ENCODE data around the gene GBP7.

The GBP7 gene

DNA sequence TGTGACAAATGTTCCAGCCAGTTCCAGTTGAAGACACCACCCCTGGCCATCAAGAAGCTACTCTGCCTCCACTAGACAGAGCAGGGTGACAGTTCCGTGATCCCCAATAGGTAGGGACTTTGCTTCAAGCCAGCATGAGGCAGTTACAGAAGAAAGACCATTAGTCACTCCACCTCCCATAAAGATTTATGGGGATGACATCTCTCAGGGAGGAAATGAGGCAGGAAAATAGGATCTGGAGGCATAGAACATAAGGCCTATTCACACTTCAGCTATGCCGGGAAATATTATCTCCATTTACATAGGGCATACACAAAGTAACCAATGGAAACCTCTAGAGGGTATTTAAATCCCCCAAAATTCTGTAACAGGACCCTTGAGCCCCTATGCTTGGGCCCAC is 3.5 kb upstream of the GBP7 start:
- DNase-seq (ENCODE audit: low read depth, low spot score) = no peak
- Histone ChIP-seq H3K9me3 (ENCODE audit: low read depth, low read length) (0 out of 2 replicates have a peak, but pooled peaks cover 3% of the 10 kb centered on the region), H3K27ac (no peak overlapping the region), H3K9ac (ENCODE audit: insufficient read length) (no peak overlapping the region), H3K36me3 (ENCODE audit: insufficient read depth, low read length) (no peaks in the 10 kb centered on the region), H3K4me3 (no peak overlapping the region)
- TF ChIP-seq EZH2 (IDR thresholded peaks at IDR 0.05) (no peak), FOXP2 (optimal IDR thresholded peaks at IDR 0.05; ENCODE audit: control extremely low read depth, extremely low read length, insufficient read depth) (no peak), POLR2AphosphoS5 (IDR thresholded peaks at IDR 0.05; ENCODE audit: borderline replicate concordance, low read depth, low read length) (no peak)

DNA sequence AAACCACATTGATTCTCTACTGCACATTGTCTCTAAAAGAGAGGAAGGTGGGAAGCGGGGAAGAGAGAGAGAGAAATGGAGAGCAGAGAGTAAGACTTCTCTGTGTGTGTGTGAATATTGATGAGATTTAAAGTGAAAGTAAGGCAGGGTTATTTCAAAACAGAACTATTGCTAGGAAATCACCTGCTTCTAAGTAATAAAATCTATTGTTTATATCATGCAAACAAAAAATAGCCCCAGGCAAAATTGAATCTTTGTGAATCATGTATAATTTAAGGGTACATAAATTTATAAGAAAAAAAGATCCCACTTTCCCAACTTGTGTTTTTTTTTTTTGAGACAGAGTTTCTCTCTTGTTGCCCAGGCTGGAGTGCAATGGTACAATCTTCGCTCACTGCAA is 1.2 kb upstream of the GBP7 start:
- H3K9me3 ChIP-seq (ENCODE audit: low read depth, low read length) = no peaks in the 10 kb centered on the region
- H3K9ac ChIP-seq (ENCODE audit: insufficient read length) = no peak overlapping the region
- no peaks in the 10 kb centered on the region for H3K36me3 ChIP-seq (ENCODE audit: insufficient read depth, low read length)
- H3K27ac ChIP-seq = no peak overlapping the region
- no peak overlapping the region for H3K4me3 ChIP-seq
- DNase-seq (ENCODE audit: low read depth, low spot score) = no peak
- TF ChIP-seq POLR2AphosphoS5 (IDR thresholded peaks at IDR 0.05; ENCODE audit: borderline replicate concordance, low read depth, low read length) (no peak), FOXP2 (optimal IDR thresholded peaks at IDR 0.05; ENCODE audit: control extremely low read depth, extremely low read length, insufficient read depth) (no peak), EZH2 (IDR thresholded peaks at IDR 0.05) (no peak)

GRCh38 chr1:89174491-89174890 is 1.3 kb downstream of the GBP7 start:
- H3K9me3 ChIP-seq (ENCODE audit: low read depth, low read length) = no peaks in the 10 kb centered on the region
- H3K9ac ChIP-seq (ENCODE audit: insufficient read length) = no peak overlapping the region
- H3K27ac ChIP-seq = no peak overlapping the region
- no peak overlapping the region for H3K4me3 ChIP-seq
- no peak for DNase-seq (ENCODE audit: low read depth, low spot score)
- H3K36me3 ChIP-seq (ENCODE audit: insufficient read depth, low read length) = no peaks in the 10 kb centered on the region
- TF ChIP-seq FOXP2 (optimal IDR thresholded peaks at IDR 0.05; ENCODE audit: control extremely low read depth, extremely low read length, insufficient read depth) (no peak), POLR2AphosphoS5 (IDR thresholded peaks at IDR 0.05; ENCODE audit: borderline replicate concordance, low read depth, low read length) (no peak), EZH2 (IDR thresholded peaks at IDR 0.05) (no peak)

GRCh38 chr1:89172468-89173143 is 3.2 kb downstream of the GBP7 start:
- Histone ChIP-seq H3K9ac (ENCODE audit: insufficient read length) (no peak overlapping the region), H3K9me3 (ENCODE audit: low read depth, low read length) (no peaks in the 10 kb centered on the region), H3K27ac (no peak overlapping the region), H3K4me3 (no peak overlapping the region), H3K36me3 (ENCODE audit: insufficient read depth, low read length) (no peaks in the 10 kb centered on the region)
- no peak for DNase-seq (ENCODE audit: low read depth, low spot score)
- TF ChIP-seq POLR2AphosphoS5 (IDR thresholded peaks at IDR 0.05; ENCODE audit: borderline replicate concordance, low read depth, low read length) (no peak), FOXP2 (optimal IDR thresholded peaks at IDR 0.05; ENCODE audit: control extremely low read depth, extremely low read length, insufficient read depth) (no peak), EZH2 (IDR thresholded peaks at IDR 0.05) (no peak)

DNA sequence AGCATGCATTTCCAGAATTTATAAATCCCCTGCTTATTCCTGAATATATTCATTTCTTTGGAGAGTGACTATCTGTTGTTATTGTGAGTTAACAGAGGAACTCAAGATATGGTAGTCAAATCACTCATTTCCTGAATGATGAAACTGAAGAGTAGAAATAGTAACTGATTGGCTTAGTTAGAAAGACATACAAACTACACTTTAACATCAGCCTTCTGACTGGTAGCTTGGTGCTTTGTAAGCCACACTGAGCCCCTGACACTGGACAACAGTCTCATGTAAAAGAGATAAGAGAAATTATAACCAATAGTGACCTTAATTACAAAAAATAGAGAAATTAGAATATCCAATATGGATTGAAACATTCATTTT is 4.8 kb downstream of the GBP7 start:
- no peak overlapping the region for H3K4me3 ChIP-seq
- H3K36me3 ChIP-seq (ENCODE audit: insufficient read depth, low read length) = no peaks in the 10 kb centered on the region
- no peak overlapping the region for H3K27ac ChIP-seq
- H3K9ac ChIP-seq (ENCODE audit: insufficient read length) = no peak overlapping the region
- no peaks in the 10 kb centered on the region for H3K9me3 ChIP-seq (ENCODE audit: low read depth, low read length)
- TF ChIP-seq EZH2 (IDR thresholded peaks at IDR 0.05) (no peak), FOXP2 (optimal IDR thresholded peaks at IDR 0.05; ENCODE audit: control extremely low read depth, extremely low read length, insufficient read depth) (no peak), POLR2AphosphoS5 (IDR thresholded peaks at IDR 0.05; ENCODE audit: borderline replicate concordance, low read depth, low read length) (no peak)
- no peak for DNase-seq (ENCODE audit: low read depth, low spot score)

DNA sequence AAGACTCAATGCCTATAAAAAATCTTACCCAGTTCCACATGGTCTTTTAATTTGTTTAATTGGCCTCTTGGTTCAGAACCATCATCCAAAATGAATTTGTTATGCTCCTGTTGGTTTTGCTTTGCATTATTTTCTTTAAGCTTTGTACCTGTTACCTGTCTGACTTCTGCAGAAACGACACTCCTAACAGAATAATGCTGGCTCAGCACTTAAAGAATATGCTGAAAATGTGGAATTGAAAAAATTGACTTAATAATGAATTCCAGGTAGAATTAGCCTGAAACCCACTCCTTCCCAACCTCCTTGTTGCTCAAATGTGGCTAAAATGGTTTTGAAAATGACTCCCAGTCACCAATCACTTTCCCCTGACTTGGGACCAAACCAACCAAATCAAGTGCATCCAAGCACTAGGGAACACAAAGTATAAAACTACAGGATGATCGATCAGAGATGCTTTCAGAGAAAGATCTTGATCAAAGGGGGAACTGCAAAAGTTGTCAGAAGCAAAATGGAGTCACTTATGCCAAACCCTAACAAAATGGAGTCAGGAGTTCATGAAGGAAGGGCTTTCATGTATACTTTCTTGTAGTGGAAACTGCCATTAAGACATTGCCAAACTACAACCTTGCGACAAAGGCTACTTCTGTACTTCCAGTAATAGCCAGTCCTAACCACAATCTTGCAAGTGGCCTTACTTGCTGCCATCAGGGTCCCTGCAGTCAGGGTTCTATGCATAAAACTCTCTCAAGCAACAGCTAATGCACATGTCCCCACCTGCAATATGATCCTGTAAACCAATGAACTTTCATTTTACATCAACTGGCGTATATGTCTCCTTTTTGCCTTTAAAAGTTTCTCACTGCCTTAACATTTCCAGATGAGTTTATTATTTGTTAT is 5.4 kb downstream of the GBP7 start:
- Histone ChIP-seq H3K4me3 (no peak overlapping the region), H3K9me3 (ENCODE audit: low read depth, low read length) (no peaks in the 10 kb centered on the region), H3K36me3 (ENCODE audit: insufficient read depth, low read length) (no peaks in the 10 kb centered on the region), H3K27ac (no peak overlapping the region), H3K9ac (ENCODE audit: insufficient read length) (no peak overlapping the region)
- TF ChIP-seq FOXP2 (optimal IDR thresholded peaks at IDR 0.05; ENCODE audit: control extremely low read depth, extremely low read length, insufficient read depth) (no peak), EZH2 (IDR thresholded peaks at IDR 0.05) (no peak), POLR2AphosphoS5 (IDR thresholded peaks at IDR 0.05; ENCODE audit: borderline replicate concordance, low read depth, low read length) (no peak)
- DNase-seq (ENCODE audit: low read depth, low spot score) = no peak

DNA sequence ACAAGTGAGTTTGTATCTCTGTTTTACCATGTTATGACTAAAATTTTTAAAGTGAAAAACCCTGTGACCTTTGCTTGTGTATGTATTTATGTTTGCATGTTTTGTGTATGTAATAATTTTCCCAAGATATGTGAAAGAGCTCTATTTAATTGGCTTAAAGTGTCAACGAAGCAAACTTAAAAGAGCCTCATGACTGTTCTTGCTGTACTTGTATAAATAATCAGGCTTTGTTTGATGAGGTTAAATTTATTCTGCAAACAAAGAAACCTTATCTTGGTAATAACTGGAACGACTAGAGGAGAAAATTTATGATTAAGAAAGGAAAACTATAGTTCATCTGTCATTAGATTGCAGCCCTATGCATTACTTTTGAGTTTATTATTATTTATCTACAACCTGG is 6.6 kb downstream of the GBP7 start:
- H3K27ac ChIP-seq = no peak overlapping the region
- DNase-seq (ENCODE audit: low read depth, low spot score) = no peak
- no peaks in the 10 kb centered on the region for H3K9me3 ChIP-seq (ENCODE audit: low read depth, low read length)

GRCh38 chr1:89167590-89168230 is 8.1 kb downstream of the GBP7 start:
- no peaks in the 10 kb centered on the region for H3K9me3 ChIP-seq (ENCODE audit: low read depth, low read length)
- TF ChIP-seq FOXP2 (optimal IDR thresholded peaks at IDR 0.05; ENCODE audit: control extremely low read depth, extremely low read length, insufficient read depth) = no peak
- H3K36me3 ChIP-seq (ENCODE audit: insufficient read depth, low read length) = no peaks in the 10 kb centered on the region
- no peak overlapping the region for H3K27ac ChIP-seq
- no peak overlapping the region for H3K9ac ChIP-seq (ENCODE audit: insufficient read length)
- H3K4me3 ChIP-seq = no peak overlapping the region
- DNase-seq (ENCODE audit: low read depth, low spot score) = no peak

More for the DNA sequence above, 6.6 kb downstream of the GBP7 start:
- Histone ChIP-seq H3K36me3 (ENCODE audit: insufficient read depth, low read length) (no peaks in the 10 kb centered on the region), H3K4me3 (no peak overlapping the region), H3K9ac (ENCODE audit: insufficient read length) (no peak overlapping the region)
- TF ChIP-seq POLR2AphosphoS5 (IDR thresholded peaks at IDR 0.05; ENCODE audit: borderline replicate concordance, low read depth, low read length) = no peak
- no peak for TF ChIP-seq EZH2 (IDR thresholded peaks at IDR 0.05)
- no peak for TF ChIP-seq FOXP2 (optimal IDR thresholded peaks at IDR 0.05; ENCODE audit: control extremely low read depth, extremely low read length, insufficient read depth)
